GM12874 (cell line): ENCODE measurements around the gene DNAH2.

ENCODE experiments used
- CTCF ChIP-seq: IDR thresholded peaks from 2 replicates; pipeline ENCODE4 v1.5.1; 2011; ENCODE audit warnings: low read depth, mild to moderate bottlenecking, control low read depth, low read length, moderate library complexity; ENCODE audit not compliant: insufficient read depth

Gene DNAH2

DNA sequence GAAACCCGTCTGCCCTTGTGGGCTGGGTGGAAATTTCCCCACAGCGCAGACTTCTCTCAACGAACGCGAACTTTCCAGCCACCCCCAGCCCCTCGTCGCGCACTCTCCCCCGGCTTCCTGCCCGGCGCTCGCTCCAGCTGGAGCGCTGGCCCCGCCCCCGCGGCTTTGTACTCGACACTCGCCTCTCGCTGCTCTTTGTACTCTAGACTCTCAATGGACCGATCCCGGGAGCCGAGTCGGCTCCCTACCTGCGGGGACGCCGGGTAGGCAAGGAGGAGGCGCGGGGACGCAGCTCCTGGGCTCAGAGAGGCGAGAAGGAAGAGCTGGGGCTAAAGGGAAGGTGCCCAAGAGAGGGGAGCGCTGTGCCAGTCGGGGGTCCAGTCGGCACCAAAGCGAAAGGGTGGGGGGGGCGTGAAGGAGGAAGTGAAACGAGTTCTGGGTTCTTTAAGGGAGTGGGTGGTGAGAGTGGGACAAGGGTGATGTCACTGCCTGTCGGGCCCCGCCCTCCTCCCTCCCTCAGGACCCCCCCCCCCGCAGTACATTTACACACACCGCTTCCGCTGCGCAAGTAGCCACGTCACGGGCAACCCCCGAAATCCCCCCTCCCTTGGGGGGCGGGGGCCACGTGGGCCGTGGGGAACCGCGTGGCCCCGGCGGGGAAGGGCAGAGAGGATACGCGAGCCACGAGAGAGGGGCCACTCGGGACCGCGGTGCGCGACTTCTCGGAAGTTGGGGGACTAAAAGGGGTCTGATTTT, 126.2 kb downstream of the DNAH2 start:
- TF ChIP-seq CTCF: no peak

DNA sequence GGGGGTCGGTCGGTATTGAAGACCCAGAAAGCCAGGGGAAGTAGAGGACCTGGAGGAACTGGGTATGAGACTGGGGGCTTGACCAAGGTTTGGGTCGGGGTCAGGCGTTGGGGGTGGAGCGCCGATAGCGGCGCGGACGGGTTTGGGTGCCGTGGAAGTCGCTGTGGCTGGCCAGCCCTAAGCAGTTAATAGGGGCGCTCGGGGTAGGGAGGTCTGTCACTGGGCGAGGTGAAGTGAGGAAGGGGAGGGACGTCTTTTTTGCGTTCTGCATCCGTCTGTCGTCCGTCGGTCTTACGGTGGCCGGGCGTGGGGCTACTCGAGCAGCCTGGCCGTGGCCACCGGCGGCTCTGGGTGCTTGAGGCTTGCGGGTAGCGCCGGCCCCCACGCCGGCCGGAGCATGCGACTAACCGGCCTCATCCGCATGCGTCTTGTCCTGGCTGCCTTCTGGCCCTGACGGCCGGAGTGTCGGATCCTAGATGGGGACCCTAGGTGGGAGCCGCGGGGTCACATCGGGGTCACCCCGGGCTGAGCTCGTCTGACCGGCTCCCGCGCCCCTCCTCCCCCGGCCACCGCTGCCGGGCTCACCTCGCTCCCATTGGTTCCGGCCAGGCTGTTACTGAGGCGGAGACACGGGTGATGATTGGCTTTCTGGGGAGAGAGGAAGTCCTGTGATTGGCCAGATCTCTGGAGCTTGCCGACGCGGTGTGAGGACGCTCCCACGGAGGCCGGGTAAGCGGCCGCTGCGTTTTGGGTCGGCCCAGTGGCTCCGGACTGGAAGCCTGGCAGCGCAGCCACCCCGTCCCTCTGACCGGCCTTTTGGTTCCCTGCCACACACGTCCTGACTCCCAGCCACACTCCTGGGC, 127.0 kb downstream of the DNAH2 start:
- no peak for TF ChIP-seq CTCF

DNA sequence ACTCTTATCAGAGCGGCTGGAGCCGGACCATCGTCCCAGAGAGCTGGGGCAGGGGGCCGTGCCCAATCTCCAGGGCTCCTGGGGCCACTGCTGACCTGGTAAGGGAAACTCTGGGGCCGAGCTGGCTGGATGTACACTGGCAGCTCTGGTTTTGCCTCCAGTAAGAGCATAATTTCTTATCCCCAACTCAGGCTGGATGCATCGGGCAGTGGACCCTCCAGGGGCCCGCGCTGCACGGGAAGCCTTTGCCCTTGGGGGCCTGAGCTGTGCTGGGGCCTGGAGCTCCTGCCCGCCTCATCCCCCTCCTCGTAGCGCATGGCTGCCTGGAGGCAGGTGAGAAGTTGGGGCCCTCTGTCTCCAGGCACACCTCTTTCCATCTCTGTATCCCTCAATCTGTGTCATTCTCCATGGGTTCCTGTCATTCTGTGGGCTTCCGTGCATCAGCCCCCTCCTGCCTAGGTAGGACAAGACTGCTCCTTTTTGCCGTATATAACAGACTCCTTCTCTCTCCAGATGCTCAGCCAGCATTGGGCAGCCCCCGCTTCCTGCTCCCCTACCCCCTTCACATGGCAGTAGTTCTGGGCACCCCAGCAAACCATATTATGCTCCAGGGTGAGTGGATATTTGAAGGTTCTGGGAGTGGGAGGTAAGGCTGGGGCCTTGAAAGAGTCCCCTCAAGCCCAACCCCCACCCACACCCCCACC, 128.0 kb downstream of the DNAH2 start:
- TF ChIP-seq CTCF: no peak

- TF ChIP-seq CTCF: no peak
These were observed 128.7 kb downstream of the DNAH2 start for GRCh38 chr17:7846063-7846735.

- TF ChIP-seq CTCF: no peak
These were observed 129.5 kb downstream of the DNAH2 start for GRCh38 chr17:7846765-7847661.

- TF ChIP-seq CTCF: no peak
These were observed 130.6 kb downstream of the DNAH2 start for GRCh38 chr17:7848131-7848579.
